ENCODE measurements around the gene TCOF1.

DNA sequence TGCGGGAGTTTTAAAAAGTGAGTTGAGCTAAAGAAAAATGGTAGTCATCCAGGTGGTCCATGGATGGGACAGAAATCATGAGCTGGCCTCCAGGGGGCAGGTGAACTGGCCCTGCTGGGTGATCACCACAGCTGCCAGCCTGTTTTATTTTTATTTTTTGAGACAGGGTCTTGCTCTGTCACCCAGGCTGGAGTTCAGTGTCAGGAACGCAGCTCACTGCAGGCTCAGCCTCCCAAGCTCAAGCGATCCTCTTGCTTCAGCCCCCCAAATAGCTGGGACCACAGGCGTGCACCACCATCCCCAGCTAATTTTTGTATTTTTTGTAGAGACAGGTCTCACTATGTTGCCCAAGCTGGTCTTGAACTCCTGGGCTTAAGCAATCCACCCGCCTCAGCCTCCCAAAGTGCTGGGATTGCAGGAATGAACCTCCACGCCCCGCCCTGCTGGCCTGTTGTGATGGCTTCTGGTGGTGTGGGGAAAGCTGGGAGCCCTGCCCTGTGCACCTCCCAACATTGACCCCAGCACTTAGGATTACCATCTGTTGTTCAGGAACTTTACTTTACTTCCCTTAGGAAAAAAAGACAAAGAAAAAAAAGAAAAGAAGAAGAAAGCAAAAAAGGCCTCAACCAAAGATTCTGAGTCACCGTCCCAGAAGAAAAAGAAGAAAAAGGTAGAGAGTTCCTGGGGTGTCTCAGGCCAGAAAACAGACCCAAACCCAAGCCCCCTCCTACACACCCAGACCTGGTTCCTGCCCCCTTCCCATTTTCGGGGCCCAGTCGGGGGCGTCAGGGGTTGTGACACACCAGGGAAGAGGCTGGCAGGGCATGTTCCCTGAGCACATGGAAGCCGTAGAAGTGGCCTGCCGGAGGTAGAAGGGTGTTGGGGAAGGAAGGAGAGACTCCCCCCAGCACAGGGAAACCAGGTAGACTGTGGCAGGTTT is 40.6 kb downstream of the TCOF1 start:
- no peak for TF ChIP-seq CTCF (IDR thresholded peaks at IDR 0.05; ENCODE audit: insufficient read depth, low read length, poor library complexity, severe bottlenecking)
- no peak for TF ChIP-seq EZH2phosphoT487 (conservative IDR thresholded peaks at IDR 0.05; ENCODE audit: low read length)

Measured in SU-DHL-6 (cell line).